ENCODE results near the gene PDK2.

The PDK2 gene

DNA sequence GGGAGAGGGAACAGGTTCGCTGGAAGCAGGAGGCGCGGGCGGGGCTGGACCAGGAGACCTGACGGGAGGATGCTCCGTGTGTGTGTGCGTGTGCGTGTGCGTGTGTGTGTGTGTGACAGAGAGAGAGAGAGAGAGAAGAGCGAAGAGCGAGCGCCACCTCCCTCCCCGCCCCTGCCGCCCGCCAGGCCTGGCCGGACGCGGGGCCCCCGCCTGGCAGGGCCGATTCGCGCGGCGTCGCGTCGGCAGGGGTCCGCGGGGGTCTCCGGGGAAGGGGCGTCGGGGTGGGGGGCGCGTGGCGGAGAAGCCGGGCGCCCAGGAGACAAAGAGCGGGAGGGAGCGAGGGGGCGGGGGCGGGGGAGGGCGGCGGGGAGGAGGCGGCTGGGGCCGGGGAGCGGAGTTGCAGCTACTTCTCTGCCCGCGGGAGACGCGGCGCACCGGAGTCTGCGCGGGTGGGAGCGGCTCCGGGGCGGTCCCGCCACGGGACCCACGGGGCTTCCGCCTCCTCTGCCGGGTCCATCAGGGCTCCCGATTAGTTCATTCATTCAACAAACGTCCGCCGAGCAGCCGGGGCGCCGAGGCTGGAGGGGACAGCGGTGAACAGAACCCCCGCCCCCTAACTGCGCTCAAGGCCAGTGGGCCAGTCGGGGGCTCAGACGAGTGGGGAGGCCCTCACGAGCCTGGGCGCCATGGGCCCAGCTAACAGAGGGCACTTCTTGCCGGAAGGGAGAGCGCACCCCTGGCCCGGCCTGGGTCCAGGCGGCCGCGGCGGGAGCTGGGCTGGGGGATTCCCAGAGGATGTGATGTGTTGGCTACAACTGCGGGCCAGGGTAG, 34.8 kb downstream of the PDK2 start, which contains the start of gene SAMD14:
SAMD14 (minus strand) TSS at position 433 of the 831 bp plus-strand sequence. CDS start 5,201 bp downstream, outside the sequence.
- peak; percentile 94; the same call in 1 of the 2 replicates for TF ChIP-seq EZH2phosphoT487 (IDR thresholded peaks at IDR 0.05; ENCODE audit: borderline replicate concordance, low read length)
- TF ChIP-seq, protein P1, sequence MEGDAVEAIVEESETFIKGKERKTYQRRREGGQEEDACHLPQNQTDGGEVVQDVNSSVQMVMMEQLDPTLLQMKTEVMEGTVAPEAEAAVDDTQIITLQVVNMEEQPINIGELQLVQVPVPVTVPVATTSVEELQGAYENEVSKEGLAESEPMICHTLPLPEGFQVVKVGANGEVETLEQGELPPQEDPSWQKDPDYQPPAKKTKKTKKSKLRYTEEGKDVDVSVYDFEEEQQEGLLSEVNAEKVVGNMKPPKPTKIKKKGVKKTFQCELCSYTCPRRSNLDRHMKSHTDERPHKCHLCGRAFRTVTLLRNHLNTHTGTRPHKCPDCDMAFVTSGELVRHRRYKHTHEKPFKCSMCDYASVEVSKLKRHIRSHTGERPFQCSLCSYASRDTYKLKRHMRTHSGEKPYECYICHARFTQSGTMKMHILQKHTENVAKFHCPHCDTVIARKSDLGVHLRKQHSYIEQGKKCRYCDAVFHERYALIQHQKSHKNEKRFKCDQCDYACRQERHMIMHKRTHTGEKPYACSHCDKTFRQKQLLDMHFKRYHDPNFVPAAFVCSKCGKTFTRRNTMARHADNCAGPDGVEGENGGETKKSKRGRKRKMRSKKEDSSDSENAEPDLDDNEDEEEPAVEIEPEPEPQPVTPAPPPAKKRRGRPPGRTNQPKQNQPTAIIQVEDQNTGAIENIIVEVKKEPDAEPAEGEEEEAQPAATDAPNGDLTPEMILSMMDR (IDR thresholded peaks at IDR 0.05; ENCODE audit: low read depth, low read length, poor library complexity, severe bottlenecking): no peak
- Histone ChIP-seq H3K27ac (ENCODE audit: low read depth, low read length) (no peak within 1 kb of the TSS), H4K20me1 (ENCODE audit: control insufficient read depth, insufficient read depth, low read depth, low read length) (no peaks in the 10 kb centered on the region), H3K36me3 (ENCODE audit: control insufficient read depth, low read length) (peaks cover 9% of the 10 kb centered on the region), H3K4me3 (ENCODE audit: low read length) (peak within 1 kb of the TSS; percentile 49; the same call in 1 of the 2 replicates), H3K4me1 (ENCODE audit: control insufficient read depth, low read length) (peaks cover 6% of the 10 kb centered on the region; the same call in 1 of the 2 replicates), H3K4me2 (ENCODE audit: low read length) (peak within 1 kb of the TSS; percentile 51), H3K79me2 (ENCODE audit: control insufficient read depth, low read length) (no peaks in the 10 kb centered on the region), H3K27me3 (ENCODE audit: control insufficient read depth, low read length) (peaks cover 41% of the 10 kb centered on the region), H3K9me3 (ENCODE audit: control insufficient read depth, insufficient read depth, low read length) (no peaks in the 10 kb centered on the region), H3F3A (ENCODE audit: control insufficient read depth, insufficient read depth) (0 out of 2 replicates have a peak, but pooled peaks cover 5% of the 10 kb centered on the region), H3K9me2 (replicated peaks; ENCODE audit: control insufficient read depth, low read length) (no peaks in the 10 kb centered on the region)

DNA sequence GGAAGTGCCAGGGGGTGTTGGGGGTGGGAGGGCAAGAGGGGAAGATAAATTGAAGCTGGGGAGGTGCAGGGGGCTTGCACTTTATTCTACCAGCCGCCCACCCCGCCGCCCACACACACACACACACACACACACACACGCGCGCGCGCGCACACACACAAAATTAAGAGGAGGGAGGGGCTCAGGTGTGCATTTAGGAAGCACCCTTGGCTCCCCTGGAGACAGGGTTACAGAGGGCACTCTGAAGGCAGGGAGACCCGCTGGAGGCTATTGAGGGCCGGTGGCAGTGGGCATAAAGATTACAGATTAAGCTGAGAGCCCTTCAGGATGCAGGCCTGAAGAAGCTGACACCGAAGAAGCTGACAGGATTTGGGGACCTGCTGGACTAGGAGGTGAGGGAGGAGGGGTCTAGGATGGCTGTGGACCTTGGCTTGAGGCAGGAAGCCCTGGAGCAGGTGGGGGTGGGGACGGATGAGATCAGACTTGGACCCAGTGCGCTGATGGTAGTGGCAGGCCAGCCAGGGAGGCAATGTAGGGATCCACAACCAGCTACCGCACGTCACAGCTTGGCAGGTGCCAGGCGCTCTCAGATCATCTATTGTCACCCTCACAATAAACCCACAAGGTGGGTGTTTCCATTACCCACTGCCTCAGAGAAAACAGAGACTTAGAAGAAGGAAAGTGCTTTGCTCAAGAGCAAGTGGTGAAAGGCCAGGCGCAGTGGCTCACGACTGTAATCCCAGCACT, 35.6 kb downstream of the PDK2 start:
- Histone ChIP-seq H3K27me3 (ENCODE audit: control insufficient read depth, low read length) (peaks cover 36% of the 10 kb centered on the region), H3K9me2 (replicated peaks; ENCODE audit: control insufficient read depth, low read length) (no peaks in the 10 kb centered on the region), H3F3A (ENCODE audit: control insufficient read depth, insufficient read depth) (0 out of 2 replicates have a peak, but pooled peaks cover 5% of the 10 kb centered on the region), H3K9me3 (ENCODE audit: control insufficient read depth, insufficient read depth, low read length) (no peaks in the 10 kb centered on the region), H4K20me1 (ENCODE audit: control insufficient read depth, insufficient read depth, low read depth, low read length) (no peaks in the 10 kb centered on the region), H3K27ac (ENCODE audit: low read depth, low read length) (no peak overlapping the region), H3K4me1 (ENCODE audit: control insufficient read depth, low read length) (peaks cover 6% of the 10 kb centered on the region; the same call in 1 of the 2 replicates), H3K4me2 (ENCODE audit: low read length) (peak overlapping the region; percentile 51; the same call in 1 of the 2 replicates), H3K4me3 (ENCODE audit: low read length) (peak overlapping the region; percentile 49; the same call in 1 of the 2 replicates), H3K79me2 (ENCODE audit: control insufficient read depth, low read length) (no peaks in the 10 kb centered on the region), H3K36me3 (ENCODE audit: control insufficient read depth, low read length) (peaks cover 15% of the 10 kb centered on the region)
- TF ChIP-seq EZH2phosphoT487 (IDR thresholded peaks at IDR 0.05; ENCODE audit: borderline replicate concordance, low read length): no peak
- TF ChIP-seq, protein P1 (IDR thresholded peaks at IDR 0.05; ENCODE audit: low read depth, low read length, poor library complexity, severe bottlenecking): no peak

DNA sequence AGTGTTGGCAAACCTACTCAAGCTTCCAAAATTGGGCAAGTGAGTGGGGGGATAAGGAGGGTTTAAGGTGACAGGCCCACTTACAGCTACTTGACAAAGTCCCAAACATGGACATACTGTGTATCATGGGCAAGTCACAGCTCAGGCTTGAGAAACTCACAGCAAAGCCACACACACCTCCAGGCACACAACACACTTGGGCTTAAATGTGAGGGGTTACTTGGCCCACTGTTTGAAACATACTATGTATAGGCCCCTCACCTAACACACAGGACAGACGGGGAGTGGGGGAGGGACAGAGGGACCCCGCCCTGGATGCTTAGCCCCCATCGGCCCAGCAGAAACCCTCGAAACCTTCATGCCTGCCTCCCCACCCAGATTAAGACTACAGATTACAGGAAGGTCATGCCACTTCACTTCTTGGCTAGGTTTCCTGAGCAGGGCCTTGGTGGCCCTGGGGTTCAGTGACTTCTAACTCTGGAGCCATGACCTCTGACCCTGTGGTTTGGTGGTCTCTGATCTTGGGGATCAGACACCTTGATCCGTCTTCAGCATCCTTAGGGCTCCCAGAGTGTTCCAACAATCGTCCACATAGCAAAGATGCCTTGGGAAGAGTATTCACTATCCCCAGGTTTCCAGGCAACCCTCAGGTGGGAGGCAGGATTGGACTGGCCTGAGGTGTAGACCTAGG, 37.1 kb downstream of the PDK2 start:
- Histone ChIP-seq H3K27me3 (ENCODE audit: control insufficient read depth, low read length) (peaks cover 33% of the 10 kb centered on the region), H3K9me2 (replicated peaks; ENCODE audit: control insufficient read depth, low read length) (no peaks in the 10 kb centered on the region), H3F3A (ENCODE audit: control insufficient read depth, insufficient read depth) (0 out of 2 replicates have a peak, but pooled peaks cover 5% of the 10 kb centered on the region), H4K20me1 (ENCODE audit: control insufficient read depth, insufficient read depth, low read depth, low read length) (no peaks in the 10 kb centered on the region), H3K4me1 (ENCODE audit: control insufficient read depth, low read length) (peaks cover 6% of the 10 kb centered on the region; the same call in 1 of the 2 replicates), H3K9me3 (ENCODE audit: control insufficient read depth, insufficient read depth, low read length) (no peaks in the 10 kb centered on the region), H3K4me2 (ENCODE audit: low read length) (no peak overlapping the region), H3K4me3 (ENCODE audit: low read length) (no peak overlapping the region), H3K36me3 (ENCODE audit: control insufficient read depth, low read length) (peaks cover 29% of the 10 kb centered on the region), H3K79me2 (ENCODE audit: control insufficient read depth, low read length) (no peaks in the 10 kb centered on the region), H3K27ac (ENCODE audit: low read depth, low read length) (no peak overlapping the region)
- TF ChIP-seq, protein P1 (IDR thresholded peaks at IDR 0.05; ENCODE audit: low read depth, low read length, poor library complexity, severe bottlenecking): no peak
- TF ChIP-seq EZH2phosphoT487 (IDR thresholded peaks at IDR 0.05; ENCODE audit: borderline replicate concordance, low read length): no peak
